HepG2 (cell line): ENCODE measurements around the gene PXK. TPM values are rescaled to one million over a fixed set of nuclear protein-coding genes. Genes with fewer than 3 reads are reported as not detected.

ENCODE experiments used
- ARID4A ChIP-seq: sonication (generic); formaldehyde crosslinking; IDR thresholded peaks from 2 replicates; pipeline ENCODE4 v1.5.0; 2020; ENCODE audit warnings: mild to moderate bottlenecking, missing genetic modification reagents, borderline replicate concordance
- BATF2 ChIP-seq: sonication (generic); formaldehyde crosslinking; IDR thresholded peaks from 2 replicates; pipeline ENCODE4 v1.8.0; 2022; ENCODE audit warnings: mild to moderate bottlenecking, missing genetic modification reagents, moderate library complexity
- DRAP1 ChIP-seq: IDR thresholded peaks from 2 replicates; pipeline ENCODE4 v1.6.1; 2016; ENCODE audit warnings: missing genetic modification reagents, missing compliant biosample characterization
- ESRRA ChIP-seq: sonication (generic); formaldehyde crosslinking; IDR thresholded peaks from 2 replicates; pipeline ENCODE4 v1.5.1; 2020; ENCODE audit warnings: mild to moderate bottlenecking, low read depth, missing genetic modification reagents
- GATAD1 ChIP-seq: IDR thresholded peaks from 2 replicates; pipeline ENCODE4 v1.6.1; 2016; ENCODE audit warnings: missing genetic modification reagents, missing compliant biosample characterization
- HNF4G ChIP-seq, 2 experiments: sonication (generic) in 1 of 2; formaldehyde crosslinking in 1 of 2; IDR thresholded peaks; 2 replicates each; pipeline versions ENCODE4 v1.4.0 to v1.6.1; 2011 to 2020; ENCODE audit warnings: borderline replicate concordance in 2 of 2, low read depth in 2 of 2, mild to moderate bottlenecking in 2 of 2, low read length in 1 of 2, missing genetic modification reagents in 1 of 2, moderate library complexity in 1 of 2
- SIN3A ChIP-seq: IDR thresholded peaks from 2 replicates; pipeline ENCODE4 v1.6.1; 2011; ENCODE audit warnings: low read depth, mild to moderate bottlenecking, control low read depth, low read length, borderline replicate concordance
- ZFP62 ChIP-seq: sonication (generic); formaldehyde crosslinking; IDR thresholded peaks from 2 replicates; pipeline ENCODE4 v1.4.0; 2020; ENCODE audit warnings: missing genetic modification reagents
- ZNF570 ChIP-seq: sonication (generic); formaldehyde crosslinking; IDR thresholded peaks from 2 replicates; pipeline ENCODE4 v1.4.0; 2020; ENCODE audit warnings: mild to moderate bottlenecking, missing genetic modification reagents, borderline replicate concordance
- ZSCAN31 ChIP-seq: sonication (generic); formaldehyde crosslinking; IDR thresholded peaks from 2 replicates; pipeline ENCODE4 v1.5.0; 2020; ENCODE audit warnings: low read depth, mild to moderate bottlenecking, missing genetic modification reagents
- polyA plus RNA-seq, 8 experiments: library from polyadenylated mRNA; depleted of rRNA in 3 of 8; stranded (reverse) in 7 of 8; unstranded in 1 of 8; fragments of >200 nt; fragmentation: Illumina TruSeq in 4 of 8; extraction: Trizol in 4 of 8; gene quantifications; 2 replicates each; pipeline versions ENCODE4 v1.2.1 to v1.2.3, GENCODE V29; 2011 to 2016; ENCODE audit warnings: low read depth in 4 of 8, missing spikeins in 1 of 8, mixed read lengths in 1 of 8; ENCODE audit not compliant: insufficient read depth in 1 of 8
- total RNA-seq, 5 experiments: library from RNA; depleted of rRNA; stranded (reverse); fragments of >200 nt; fragmentation: Illumina TruSeq; extraction: Trizol; gene quantifications; 2 replicates each; pipeline ENCODE4 v1.2.3, GENCODE V29; 2016; ENCODE audit warnings: low read depth in 1 of 5
- TF ChIP-seq, protein P1 (sequence below): sonication (generic); formaldehyde crosslinking; IDR thresholded peaks from 2 replicates; pipeline ENCODE4 v1.5.0; 2020; ENCODE audit warnings: missing genetic modification reagents, mild to moderate bottlenecking, borderline replicate concordance
- TF ChIP-seq, protein P2 (sequence below): IDR thresholded peaks from 2 replicates; pipeline ENCODE4 v1.6.1; 2016; ENCODE audit warnings: missing compliant biosample characterization, missing genetic modification reagents, borderline replicate concordance
- TF ChIP-seq, protein P3 (sequence below): IDR thresholded peaks from 2 replicates; pipeline ENCODE4 v1.6.1; 2016; ENCODE audit warnings: missing biosample characterization, missing genetic modification reagents, low read depth

PXK gene
- total and polyA plus RNA-seq, 2 of the 13 experiments (the other 11 are each of a cell fraction or from before 2014, with no cell fraction given) = 6.4 to 18.6 TPM

- TF ChIP-seq, protein P1, sequence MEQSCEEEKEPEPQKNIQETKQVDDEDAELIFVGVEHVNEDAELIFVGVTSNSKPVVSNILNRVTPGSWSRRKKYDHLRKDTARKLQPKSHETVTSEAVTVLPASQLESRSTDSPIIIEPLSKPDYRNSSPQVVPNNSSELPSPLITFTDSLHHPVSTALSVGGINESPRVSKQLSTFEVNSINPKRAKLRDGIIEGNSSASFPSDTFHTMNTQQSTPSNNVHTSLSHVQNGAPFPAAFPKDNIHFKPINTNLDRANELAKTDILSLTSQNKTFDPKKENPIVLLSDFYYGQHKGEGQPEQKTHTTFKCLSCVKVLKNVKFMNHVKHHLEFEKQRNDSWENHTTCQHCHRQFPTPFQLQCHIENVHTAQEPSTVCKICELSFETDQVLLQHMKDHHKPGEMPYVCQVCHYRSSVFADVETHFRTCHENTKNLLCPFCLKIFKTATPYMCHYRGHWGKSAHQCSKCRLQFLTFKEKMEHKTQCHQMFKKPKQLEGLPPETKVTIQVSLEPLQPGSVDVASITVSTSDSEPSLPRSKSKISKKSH = no peak
- 0 out of 2 replicates have a peak, but pooled peaks have one; percentile 18 for TF ChIP-seq SIN3A
- peak; percentile 72 for TF ChIP-seq ZSCAN31 (CRISPR knock-in tag)
- peak; percentile 70; the same call in 1 of the 2 replicates for TF ChIP-seq DRAP1
- TF ChIP-seq GATAD1 (CRISPR knock-in tag) = 0 out of 2 replicates have a peak, but pooled peaks have one; percentile 19
- 0 out of 2 replicates have a peak, but pooled peaks have one; percentile 45 for TF ChIP-seq ESRRA (CRISPR knock-in tag)
- no peak for TF ChIP-seq BATF2
- no peak for TF ChIP-seq ZFP62 (CRISPR knock-in tag)
- TF ChIP-seq ZNF570 (CRISPR knock-in tag) = no peak
- TF ChIP-seq ARID4A (CRISPR knock-in tag) = no peak; the same call in 1 of the 2 replicates
- TF ChIP-seq, protein P2, sequence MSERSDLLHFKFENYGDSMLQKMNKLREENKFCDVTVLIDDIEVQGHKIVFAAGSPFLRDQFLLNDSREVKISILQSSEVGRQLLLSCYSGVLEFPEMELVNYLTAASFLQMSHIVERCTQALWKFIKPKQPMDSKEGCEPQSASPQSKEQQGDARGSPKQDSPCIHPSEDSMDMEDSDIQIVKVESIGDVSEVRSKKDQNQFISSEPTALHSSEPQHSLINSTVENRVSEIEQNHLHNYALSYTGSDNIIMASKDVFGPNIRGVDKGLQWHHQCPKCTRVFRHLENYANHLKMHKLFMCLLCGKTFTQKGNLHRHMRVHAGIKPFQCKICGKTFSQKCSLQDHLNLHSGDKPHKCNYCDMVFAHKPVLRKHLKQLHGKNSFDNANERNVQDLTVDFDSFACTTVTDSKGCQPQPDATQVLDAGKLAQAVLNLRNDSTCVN = no peak
- TF ChIP-seq, protein P3, sequence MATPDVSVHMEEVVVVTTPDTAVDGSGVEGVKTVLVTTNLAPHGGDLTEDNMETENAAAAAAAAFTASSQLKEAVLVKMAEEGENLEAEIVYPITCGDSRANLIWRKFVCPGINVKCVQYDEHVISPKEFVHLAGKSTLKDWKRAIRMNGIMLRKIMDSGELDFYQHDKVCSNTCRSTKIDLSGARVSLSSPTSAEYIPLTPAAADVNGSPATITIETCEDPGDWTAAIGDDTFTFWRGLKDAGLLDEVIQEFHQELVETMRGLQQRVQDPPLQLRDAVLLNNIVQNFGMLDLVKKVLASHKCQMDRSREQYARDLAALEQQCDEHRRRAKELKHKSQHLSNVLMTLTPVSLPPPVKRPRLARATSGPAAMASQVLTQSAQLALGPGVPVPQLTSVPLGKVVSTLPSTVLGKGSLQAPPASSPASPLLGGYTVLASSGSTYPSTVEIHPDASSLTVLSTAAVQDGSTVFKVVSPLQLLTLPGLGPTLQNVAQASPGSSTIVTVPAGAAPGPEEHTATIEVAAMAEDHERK = no peak
- no peak for TF ChIP-seq HNF4G (IDR thresholded peaks at IDR 0.05; ENCODE audit: borderline replicate concordance, low read depth, low read length)
- no peak for TF ChIP-seq HNF4G (CRISPR knock-in tag; IDR thresholded peaks at IDR 0.05; ENCODE audit: borderline replicate concordance, low read depth)
Measured at GRCh38 chr3:58463181-58463941, 130.7 kb downstream of the PXK start (continued).
